LoVo (cell line): ENCODE measurements around the gene HOXC13.

ENCODE experiments used
- DNase-seq: peaks from one replicate; pipeline ENCODE4 v3.0.0-alpha.2; 2016; ENCODE audit warnings: low spot score

HOXC13 gene

GRCh38 chr12:53955036-53955775 is 16.6 kb downstream of the HOXC13 start:
- DNase-seq, result no peak

GRCh38 chr12:53955776-53956250 is 17.2 kb downstream of the HOXC13 start:
- DNase-seq, result no peak

GRCh38 chr12:53956251-53956887 is 17.7 kb downstream of the HOXC13 start:
- DNase-seq, result peak; percentile 49

- DNase-seq, result no peak
These were observed 18.4 kb downstream of the HOXC13 start for GRCh38 chr12:53956914-53957536.

GRCh38 chr12:53958128-53958527 is 19.5 kb downstream of the HOXC13 start:
- no peak for DNase-seq

- DNase-seq, result no peak
These were observed 20.7 kb downstream of the HOXC13 start for GRCh38 chr12:53959314-53959713.

GRCh38 chr12:53960187-53961024 is 21.8 kb downstream of the HOXC13 start:
- no peak for DNase-seq

GRCh38 chr12:53961025-53961761 is 22.6 kb downstream of the HOXC13 start:
- no peak for DNase-seq

GRCh38 chr12:53963005-53963404 is 24.4 kb downstream of the HOXC13 start:
- no peak for DNase-seq

- DNase-seq, result peak; percentile 51
These were observed 25.0 kb downstream of the HOXC13 start for GRCh38 chr12:53963434-53964314.

GRCh38 chr12:53964315-53964713 is 25.7 kb downstream of the HOXC13 start:
- DNase-seq, result no peak

- DNase-seq, result no peak
These were observed 26.9 kb downstream of the HOXC13 start for GRCh38 chr12:53965281-53966084.

GRCh38 chr12:53966085-53966384 is 27.4 kb downstream of the HOXC13 start:
- DNase-seq, result no peak

GRCh38 chr12:53966385-53967133 is 27.9 kb downstream of the HOXC13 start:
- no peak for DNase-seq

GRCh38 chr12:53967421-53967925 is 28.8 kb downstream of the HOXC13 start:
- DNase-seq, result no peak

- DNase-seq, result no peak
These were observed 29.8 kb downstream of the HOXC13 start for GRCh38 chr12:53968214-53969127.

GRCh38 chr12:53969588-53970259 is 31.1 kb downstream of the HOXC13 start:
- no peak for DNase-seq
